HL-60/S4 treated with phorbol 12-myristate 13-acetate at 8.2 ng/mL for 4 days and 3 days (cell line): ENCODE measurements around the gene EIF5A.

Experiments used
- in situ Hi-C: fragments of 300-500 bp; cut with MboI; formaldehyde crosslinking; loops from 2 replicates; pipeline ENCODE4 v1.15.0; 2022; ENCODE audit warnings: low sequenced_read_pairs

The EIF5A gene

DNA sequence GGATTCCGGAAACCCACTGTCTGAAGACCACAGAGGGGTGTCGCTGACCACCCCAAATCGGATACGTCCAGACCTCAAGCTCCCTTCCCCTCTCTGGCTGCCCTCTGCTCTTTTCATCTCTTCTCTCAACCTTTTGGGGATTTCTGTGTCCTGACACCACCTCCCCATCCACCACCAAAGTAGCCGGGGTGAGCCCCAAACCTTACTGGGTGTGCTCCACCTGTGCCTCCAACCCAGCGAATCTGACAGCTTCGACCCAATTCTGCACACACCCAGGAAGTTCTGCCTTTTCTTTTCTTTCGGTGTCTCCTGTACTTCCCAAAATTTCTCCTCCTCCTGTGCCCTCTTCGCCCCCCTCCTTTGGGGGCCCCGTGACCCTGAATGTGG lies 45.1 kb downstream of the EIF5A start:
- in situ Hi-C loops = loop anchor here (25.0 kb wide), 1 partner anchor 185 kb away; the partner anchor contains the start of gene TNFSF12

DNA sequence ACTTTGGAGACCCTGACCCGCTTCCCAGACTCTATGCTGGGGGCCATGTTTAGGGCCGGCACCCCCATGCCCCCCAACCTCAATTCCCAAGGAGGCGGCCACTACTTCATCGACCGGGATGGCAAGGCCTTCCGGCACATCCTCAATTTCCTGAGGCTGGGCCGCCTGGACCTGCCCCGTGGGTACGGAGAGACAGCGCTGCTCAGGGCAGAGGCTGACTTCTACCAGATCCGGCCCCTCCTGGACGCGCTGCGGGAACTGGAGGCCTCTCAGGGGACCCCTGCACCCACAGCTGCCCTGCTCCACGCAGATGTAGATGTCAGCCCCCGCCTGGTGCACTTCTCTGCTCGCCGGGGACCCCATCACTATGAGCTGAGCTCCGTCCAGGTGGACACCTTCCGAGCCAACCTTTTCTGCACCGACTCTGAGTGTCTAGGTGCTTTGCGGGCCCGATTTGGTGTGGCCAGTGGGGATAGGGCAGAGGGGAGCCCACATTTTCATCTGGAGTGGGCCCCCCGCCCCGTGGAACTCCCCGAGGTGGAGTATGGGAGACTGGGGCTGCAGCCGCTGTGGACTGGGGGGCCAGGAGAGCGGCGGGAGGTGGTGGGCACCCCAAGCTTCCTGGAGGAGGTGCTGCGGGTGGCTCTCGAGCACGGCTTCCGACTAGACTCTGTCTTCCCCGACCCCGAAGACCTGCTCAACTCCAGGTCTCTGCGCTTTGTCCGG lies 45.6 kb downstream of the EIF5A start:
- in situ Hi-C loops = loop anchor here (25.0 kb wide), 1 partner anchor 184 kb away; the partner anchor contains the start of gene TNFSF12

DNA sequence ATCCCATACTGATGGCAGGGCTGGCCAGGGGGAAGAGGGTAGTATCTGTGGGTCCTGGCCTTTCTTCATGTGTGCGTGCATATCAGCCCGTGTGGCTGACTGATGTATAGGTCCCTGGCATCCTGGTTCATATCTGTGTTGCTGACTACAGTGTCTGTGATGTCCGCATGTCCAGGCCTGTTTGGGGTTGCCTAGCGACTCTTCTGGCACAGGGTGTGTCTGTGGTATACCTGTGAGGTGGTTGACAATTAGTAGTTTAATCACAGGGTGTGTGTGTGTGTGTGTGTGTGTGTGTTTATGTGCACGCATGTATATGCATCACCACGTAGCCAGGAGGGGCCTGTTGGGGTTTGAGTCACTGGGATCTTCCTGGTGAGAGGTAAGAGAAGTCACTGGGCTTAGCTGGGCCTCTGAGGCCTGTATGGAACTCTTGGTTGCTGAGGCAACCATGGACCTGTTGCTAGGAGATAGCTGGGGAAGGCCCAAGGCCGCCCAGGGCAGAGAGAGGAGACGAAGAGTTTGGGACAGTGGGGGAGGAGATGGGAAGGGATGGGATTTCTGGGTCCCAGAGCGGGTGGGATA lies 46.9 kb downstream of the EIF5A start:
- in situ Hi-C loops = loop anchor here (25.0 kb wide), 1 partner anchor 183 kb away; the partner anchor contains the start of gene TNFSF12

DNA sequence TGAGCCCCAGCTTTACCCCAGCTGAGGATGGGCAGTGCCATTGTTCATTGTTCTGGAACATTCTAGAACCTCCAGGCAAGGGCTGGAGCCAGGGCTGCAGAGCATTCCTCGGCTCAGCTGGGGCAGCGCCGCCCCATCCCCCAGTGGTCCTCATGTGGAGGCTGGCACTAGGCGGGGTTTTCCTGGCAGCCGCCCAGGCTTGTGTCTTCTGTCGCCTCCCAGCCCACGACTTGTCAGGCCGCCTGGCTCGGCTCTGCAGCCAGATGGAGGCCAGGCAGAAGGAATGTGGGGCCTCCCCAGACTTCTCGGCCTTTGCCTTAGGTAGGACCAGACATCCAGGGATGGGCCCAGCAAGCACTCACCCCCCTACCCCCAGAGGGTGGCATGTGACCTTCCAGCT lies 47.6 kb downstream of the EIF5A start, which contains the start of gene TMEM95:
TMEM95 (plus strand) TSS at position 104 of the 400 bp plus-strand sequence; CDS start at position 153, 49 bp downstream.
- in situ Hi-C loops = loop anchor here (25.0 kb wide), 1 partner anchor 182 kb away; the partner anchor contains the start of gene TNFSF12

DNA sequence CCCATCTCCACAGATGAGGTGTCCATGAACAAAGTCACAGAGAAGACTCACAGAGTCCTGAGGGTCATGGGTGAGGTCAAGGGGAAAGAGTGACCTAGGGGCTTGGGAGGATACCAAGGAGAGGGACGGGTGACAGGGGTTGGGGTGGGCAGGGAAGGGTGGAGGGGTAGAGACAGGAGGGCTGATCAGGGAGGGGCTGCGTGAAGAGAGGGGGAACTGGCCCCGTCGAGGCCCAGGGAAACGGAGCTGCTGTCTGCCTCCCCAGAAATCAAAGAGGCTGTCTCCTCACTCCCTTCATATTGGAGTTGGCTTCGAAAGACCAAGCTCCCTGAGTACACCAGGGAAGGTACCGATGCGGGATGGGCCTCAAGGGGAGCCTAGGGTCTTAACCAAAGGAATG lies 48.1 kb downstream of the EIF5A start:
- in situ Hi-C loops = loop anchor here (25.0 kb wide), 1 partner anchor 182 kb away; the partner anchor contains the start of gene TNFSF12

DNA sequence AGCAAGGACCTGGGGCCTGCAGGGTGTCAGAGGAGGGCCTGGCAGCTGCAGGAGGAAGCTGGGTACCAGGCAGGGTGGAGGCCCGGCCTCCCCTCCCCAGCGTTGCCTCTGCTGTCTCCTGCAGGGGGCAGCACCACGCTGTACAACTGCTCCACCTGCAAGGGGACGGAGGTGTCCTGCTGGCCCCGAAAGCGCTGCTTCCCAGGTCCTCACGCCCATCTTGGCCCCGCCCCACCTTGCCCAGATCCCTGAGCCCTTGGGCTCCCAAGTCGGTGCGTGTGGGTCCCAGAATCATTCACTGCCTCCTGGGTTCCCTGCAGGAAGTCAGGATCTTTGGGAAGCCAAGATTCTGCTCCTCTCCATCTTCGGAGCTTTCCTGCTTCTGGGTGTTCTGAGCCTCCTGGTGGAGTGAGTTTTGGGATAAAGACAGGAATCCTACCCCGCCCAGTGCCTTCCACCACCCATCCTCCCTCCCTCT lies 48.7 kb downstream of the EIF5A start:
- in situ Hi-C loops = loop anchor here (25.0 kb wide), 1 partner anchor 181 kb away; the partner anchor contains the start of gene TNFSF12

DNA sequence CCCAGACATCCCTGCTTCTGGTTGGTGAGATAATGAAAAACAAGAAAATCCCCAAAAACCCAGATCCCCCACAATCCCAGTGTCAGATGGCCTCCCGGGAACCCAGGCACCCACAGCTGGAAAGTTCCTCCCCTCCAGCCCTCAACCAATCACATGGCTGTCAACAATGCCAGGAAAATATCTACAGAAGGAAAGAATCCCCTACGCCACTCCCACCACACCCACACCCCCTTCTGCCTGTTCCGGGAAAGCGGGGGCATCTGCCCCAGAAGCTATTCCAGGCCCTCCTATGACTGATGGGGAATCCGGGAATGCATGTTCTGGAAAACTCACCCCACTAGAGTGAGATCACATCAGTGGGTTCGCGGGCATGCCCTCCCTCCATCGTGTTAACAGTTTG lies 49.3 kb downstream of the EIF5A start:
- in situ Hi-C loops = loop anchor here (25.0 kb wide), 1 partner anchor 181 kb away; the partner anchor contains the start of gene TNFSF12

DNA sequence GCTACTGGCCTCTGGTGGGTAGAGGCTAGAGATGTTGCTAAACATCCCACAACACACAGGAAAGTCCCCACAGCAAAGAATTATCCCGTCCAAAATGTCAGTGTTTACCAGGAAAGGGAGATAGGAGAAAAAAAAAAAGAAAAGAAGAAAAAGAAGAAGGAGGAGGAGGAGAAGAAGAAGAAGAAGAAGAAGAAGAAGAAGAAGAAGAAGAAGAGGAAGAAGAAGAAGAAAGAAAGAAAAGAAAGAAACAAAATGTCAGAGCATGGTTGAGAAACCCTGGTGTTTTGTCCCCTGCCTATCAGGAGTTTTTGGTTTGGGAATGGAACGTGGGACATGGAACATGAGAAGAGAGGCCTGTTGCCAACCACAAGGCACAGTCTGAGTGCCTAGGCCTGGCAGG lies 50.0 kb downstream of the EIF5A start:
- in situ Hi-C loops = loop anchor here (25.0 kb wide), 1 partner anchor 180 kb away; the partner anchor contains the start of gene TNFSF12

DNA sequence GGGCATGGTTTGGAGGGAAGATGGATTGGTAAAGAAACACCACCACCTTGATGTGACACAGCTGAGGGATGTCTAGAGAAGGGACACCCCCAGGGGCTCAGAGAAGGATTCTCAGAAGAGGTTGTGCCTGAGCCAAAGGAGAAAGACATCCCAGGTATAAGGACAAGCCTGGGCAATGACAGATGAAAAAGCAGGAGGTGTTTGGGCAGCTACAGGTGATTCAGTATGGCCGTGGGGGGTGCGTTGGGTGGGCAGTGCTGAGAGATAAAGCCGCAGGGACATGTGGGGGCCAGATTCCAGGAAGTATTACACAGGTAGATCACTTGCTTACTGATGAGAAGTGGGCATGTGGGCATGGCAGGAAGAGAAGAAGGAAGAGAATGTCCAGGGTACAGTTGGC lies 54.5 kb downstream of the EIF5A start:
- in situ Hi-C loops = loop anchor here (25.0 kb wide), 1 partner anchor 175 kb away; the partner anchor contains the start of gene TNFSF12
